Epithelial cell of esophagus (primary cell): ENCODE measurements around the gene NTRK2.

Source experiments
- DNase-seq: peaks from one replicate; pipeline ENCODE4 v3.0.0; 2010; ENCODE audit warnings: low read depth
- H3K4me3 ChIP-seq: 2 replicates; pipeline ENCODE4 v1.5.1; 2011; ENCODE audit warnings: mild to moderate bottlenecking, low read length, control low read depth
- TF ChIP-seq, protein P1 (sequence below): IDR thresholded peaks from 2 replicates; pipeline ENCODE4 v1.5.1; 2011; ENCODE audit warnings: low read depth, mild to moderate bottlenecking, low read length, control low read depth, inconsistent platforms; ENCODE audit not compliant: insufficient read depth; ENCODE audit errors: missing control alignments

NTRK2 gene

DNA sequence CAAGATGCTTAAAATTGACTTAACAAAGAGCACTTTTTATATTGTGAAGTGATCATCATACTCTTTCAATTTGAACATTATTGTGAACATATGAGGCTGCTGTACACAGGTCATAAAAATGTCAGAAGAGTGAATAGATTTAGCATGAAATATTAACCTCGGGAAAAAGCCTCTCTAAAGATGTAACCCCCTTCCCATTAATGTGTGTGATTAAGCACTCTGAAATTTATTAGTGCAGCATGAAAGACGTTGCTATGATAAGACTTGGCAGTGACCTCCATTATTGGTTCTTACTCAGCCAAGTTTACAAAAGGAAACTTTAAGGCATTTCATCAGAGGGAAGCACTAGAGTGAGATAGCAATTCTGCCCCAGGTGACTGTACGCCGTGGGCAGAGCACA is 326.5 kb downstream of the NTRK2 start:
- H3K4me3 ChIP-seq: no peak overlapping the region
- TF ChIP-seq, protein P1, sequence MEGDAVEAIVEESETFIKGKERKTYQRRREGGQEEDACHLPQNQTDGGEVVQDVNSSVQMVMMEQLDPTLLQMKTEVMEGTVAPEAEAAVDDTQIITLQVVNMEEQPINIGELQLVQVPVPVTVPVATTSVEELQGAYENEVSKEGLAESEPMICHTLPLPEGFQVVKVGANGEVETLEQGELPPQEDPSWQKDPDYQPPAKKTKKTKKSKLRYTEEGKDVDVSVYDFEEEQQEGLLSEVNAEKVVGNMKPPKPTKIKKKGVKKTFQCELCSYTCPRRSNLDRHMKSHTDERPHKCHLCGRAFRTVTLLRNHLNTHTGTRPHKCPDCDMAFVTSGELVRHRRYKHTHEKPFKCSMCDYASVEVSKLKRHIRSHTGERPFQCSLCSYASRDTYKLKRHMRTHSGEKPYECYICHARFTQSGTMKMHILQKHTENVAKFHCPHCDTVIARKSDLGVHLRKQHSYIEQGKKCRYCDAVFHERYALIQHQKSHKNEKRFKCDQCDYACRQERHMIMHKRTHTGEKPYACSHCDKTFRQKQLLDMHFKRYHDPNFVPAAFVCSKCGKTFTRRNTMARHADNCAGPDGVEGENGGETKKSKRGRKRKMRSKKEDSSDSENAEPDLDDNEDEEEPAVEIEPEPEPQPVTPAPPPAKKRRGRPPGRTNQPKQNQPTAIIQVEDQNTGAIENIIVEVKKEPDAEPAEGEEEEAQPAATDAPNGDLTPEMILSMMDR: no peak
- DNase-seq: peak; percentile 68

- TF ChIP-seq, protein P1: no peak
- no peak for DNase-seq
- no peak overlapping the region for H3K4me3 ChIP-seq
These were observed 327.2 kb downstream of the NTRK2 start for GRCh38 chr9:84996716-84997115.

- no peak overlapping the region for H3K4me3 ChIP-seq
- TF ChIP-seq, protein P1: no peak
- no peak for DNase-seq
These were observed 327.9 kb downstream of the NTRK2 start for GRCh38 chr9:84997472-84997871.

DNA sequence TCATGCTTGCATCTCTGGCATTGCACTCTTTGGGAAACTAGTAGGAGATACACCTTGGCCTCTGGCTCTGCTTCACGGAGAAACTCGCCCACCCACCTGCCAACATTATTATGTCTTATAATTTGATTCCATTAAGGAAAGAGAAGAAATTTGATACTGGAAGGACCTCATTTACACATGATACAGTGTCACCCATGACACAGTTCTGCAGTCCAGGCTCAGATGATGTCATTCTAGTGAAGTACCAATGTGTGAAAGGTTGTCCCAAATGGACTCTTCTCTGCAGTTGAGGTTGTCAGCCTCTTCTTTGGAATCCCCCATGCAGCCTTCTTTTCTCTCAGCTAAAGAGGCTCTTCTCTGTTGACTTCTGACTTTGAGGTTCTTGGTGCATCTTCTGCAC is 329.1 kb downstream of the NTRK2 start:
- TF ChIP-seq, protein P1: no peak
- no peak for DNase-seq
- no peak overlapping the region for H3K4me3 ChIP-seq

- TF ChIP-seq, protein P1: no peak
- DNase-seq: no peak
- no peak overlapping the region for H3K4me3 ChIP-seq
These were observed 330.3 kb downstream of the NTRK2 start for GRCh38 chr9:84999788-85000187.

GRCh38 chr9:85001925-85002324 is 332.4 kb downstream of the NTRK2 start:
- H3K4me3 ChIP-seq: no peak overlapping the region
- TF ChIP-seq, protein P1: no peak
- no peak for DNase-seq

DNA sequence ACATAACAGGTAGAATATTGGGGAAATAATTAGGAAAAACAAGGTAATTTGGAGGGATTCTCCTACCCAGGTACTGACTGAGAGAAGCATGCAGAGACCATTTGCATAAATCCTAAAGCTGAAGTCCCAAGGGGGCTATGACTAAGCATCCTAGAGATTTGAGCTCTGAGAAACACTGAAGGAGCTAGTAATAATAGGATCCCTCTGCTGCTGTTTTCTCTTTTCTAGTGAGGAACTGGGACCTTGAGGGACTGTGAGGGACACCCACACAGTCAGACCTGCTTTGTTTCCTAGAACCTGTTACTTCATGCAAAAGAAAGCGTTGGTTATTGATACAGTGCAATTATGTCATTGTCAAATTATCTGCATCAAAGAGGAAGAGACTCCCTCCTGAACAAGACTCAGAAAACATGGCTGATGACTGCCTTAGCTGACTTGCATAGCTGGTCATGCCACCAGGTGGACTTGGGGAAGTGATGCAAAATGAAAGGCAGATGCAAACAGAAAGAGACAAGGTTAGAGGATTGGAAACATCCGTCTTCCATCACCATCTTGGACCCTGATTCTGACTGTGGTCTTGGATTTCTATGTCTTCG is 335.4 kb downstream of the NTRK2 start:
- no peak overlapping the region for H3K4me3 ChIP-seq
- no peak for DNase-seq
- TF ChIP-seq, protein P1: no peak
